Measurements from ENCODE around the gene WDR43. TPM values are rescaled to one million over a fixed set of nuclear protein-coding genes. Genes with fewer than 3 reads are reported as not detected.

WDR43 gene
- total and polyA plus RNA-seq, 2 experiments from 2014 or later, result 21.0 to 41.3 TPM

DNA sequence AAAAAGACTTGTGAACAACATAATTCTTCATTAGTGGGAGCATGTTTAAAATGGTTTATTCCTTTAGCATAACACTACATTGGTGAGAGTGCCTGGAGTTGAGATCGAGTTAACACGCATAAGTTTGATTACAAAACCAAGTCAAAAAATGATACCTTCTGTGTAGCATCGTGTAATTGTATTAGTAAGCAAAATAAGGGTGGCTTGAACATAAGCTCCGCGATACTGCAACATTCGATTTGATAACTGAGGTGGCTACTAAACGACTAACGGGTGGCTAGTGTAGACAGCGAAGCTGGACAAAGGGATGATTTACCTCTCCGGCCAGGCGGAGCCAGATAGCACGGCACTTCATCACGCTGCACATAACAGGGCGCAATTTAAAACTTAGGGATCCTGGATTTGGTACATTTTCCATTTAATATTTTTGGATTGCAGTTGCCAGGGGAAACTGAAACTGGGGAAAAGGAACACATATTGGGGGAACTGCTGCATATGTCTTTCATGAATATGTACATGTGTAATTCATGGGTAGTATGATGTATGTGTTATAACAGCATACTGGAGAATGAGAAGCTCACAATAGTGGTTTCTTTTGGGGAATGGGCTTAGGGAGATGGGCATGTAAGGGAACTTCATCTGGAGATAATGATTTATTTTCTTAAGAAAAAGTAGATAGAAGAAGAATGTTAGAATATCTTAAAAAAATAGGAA is 50.2 kb downstream of the WDR43 start:
- no peak overlapping the region for H3K4me2 ChIP-seq
- H3K9me2 ChIP-seq (replicated peaks; ENCODE audit: insufficient read depth), result no peaks in the 10 kb centered on the region
- H3K27ac ChIP-seq, result no peak overlapping the region
- H3K9me3 ChIP-seq (ENCODE audit: low read depth), result no peaks in the 10 kb centered on the region
- no peak for DNase-seq (ENCODE audit: low spot score)
- H2AFZ ChIP-seq, result no peak overlapping the region
- H3K79me2 ChIP-seq, result no peaks in the 10 kb centered on the region
- H3K36me3 ChIP-seq (replicated peaks; ENCODE audit: insufficient read depth, low read depth), result no peaks in the 10 kb centered on the region
- no peak overlapping the region for H3K4me3 ChIP-seq
- WGBS (ENCODE audit: low lambda C conversion rate, missing lambda C conversion rate), result 92% methylated on average over 14 of the region's 14 CpGs
- no peaks in the 10 kb centered on the region for H3K4me1 ChIP-seq (ENCODE audit: insufficient read depth)
- H4K20me1 ChIP-seq (ENCODE audit: insufficient read depth, poor library complexity, severe bottlenecking), result no peaks in the 10 kb centered on the region
- H3K27me3 ChIP-seq, result no peaks in the 10 kb centered on the region
- TF ChIP-seq, protein P1, sequence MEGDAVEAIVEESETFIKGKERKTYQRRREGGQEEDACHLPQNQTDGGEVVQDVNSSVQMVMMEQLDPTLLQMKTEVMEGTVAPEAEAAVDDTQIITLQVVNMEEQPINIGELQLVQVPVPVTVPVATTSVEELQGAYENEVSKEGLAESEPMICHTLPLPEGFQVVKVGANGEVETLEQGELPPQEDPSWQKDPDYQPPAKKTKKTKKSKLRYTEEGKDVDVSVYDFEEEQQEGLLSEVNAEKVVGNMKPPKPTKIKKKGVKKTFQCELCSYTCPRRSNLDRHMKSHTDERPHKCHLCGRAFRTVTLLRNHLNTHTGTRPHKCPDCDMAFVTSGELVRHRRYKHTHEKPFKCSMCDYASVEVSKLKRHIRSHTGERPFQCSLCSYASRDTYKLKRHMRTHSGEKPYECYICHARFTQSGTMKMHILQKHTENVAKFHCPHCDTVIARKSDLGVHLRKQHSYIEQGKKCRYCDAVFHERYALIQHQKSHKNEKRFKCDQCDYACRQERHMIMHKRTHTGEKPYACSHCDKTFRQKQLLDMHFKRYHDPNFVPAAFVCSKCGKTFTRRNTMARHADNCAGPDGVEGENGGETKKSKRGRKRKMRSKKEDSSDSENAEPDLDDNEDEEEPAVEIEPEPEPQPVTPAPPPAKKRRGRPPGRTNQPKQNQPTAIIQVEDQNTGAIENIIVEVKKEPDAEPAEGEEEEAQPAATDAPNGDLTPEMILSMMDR (IDR thresholded peaks at IDR 0.05; ENCODE audit: poor library complexity), result no peak
- no peak for TF ChIP-seq EZH2phosphoT487 (IDR thresholded peaks at IDR 0.05; ENCODE audit: low read depth, severe bottlenecking, unreplicated experiment)
- TF ChIP-seq EZH2 (IDR thresholded peaks at IDR 0.05; ENCODE audit: borderline replicate concordance), result no peak

GRCh38 chr2:28948160-28948559 is 53.7 kb downstream of the WDR43 start:
- DNase-seq (ENCODE audit: low spot score), result no peak
- H3K4me2 ChIP-seq, result no peak overlapping the region
- no peaks in the 10 kb centered on the region for H3K9me2 ChIP-seq (replicated peaks; ENCODE audit: insufficient read depth)
- no peak overlapping the region for H2AFZ ChIP-seq
- no peak overlapping the region for H3K4me3 ChIP-seq
- no peaks in the 10 kb centered on the region for H3K79me2 ChIP-seq
- H3K4me1 ChIP-seq (ENCODE audit: insufficient read depth), result peaks cover 9% of the 10 kb centered on the region
- no peaks in the 10 kb centered on the region for H3K9me3 ChIP-seq (ENCODE audit: low read depth)
- no peaks in the 10 kb centered on the region for H3K36me3 ChIP-seq (replicated peaks; ENCODE audit: insufficient read depth, low read depth)
- TF ChIP-seq EZH2phosphoT487 (IDR thresholded peaks at IDR 0.05; ENCODE audit: low read depth, severe bottlenecking, unreplicated experiment), result no peak
- TF ChIP-seq EZH2 (IDR thresholded peaks at IDR 0.05; ENCODE audit: borderline replicate concordance), result no peak
- TF ChIP-seq, protein P1 (IDR thresholded peaks at IDR 0.05; ENCODE audit: poor library complexity), result no peak
- H3K27me3 ChIP-seq, result no peaks in the 10 kb centered on the region
- H4K20me1 ChIP-seq (ENCODE audit: insufficient read depth, poor library complexity, severe bottlenecking), result no peaks in the 10 kb centered on the region
- 98% methylated on average over 2 of the region's 2 CpGs for WGBS (ENCODE audit: low lambda C conversion rate, missing lambda C conversion rate)
- no peak overlapping the region for H3K27ac ChIP-seq

DNA sequence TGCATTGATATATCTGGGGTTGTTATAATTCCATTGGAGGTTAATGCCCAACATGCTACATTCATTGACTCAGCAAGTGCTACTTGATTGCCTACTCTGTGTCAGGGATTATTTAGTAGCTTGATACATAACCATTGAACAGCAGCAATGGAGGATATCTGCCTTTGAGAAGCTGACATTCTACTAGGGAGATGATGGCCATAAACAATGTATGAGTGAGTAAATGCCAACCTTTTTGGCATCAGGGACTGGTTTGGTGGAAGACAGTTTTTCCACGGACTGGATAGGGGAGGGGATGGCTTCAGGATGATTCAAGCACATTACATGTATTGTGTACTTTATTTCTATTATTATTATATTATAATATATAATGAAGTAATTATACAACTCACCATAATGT is 54.7 kb downstream of the WDR43 start:
- no peak overlapping the region for H3K4me3 ChIP-seq
- no peaks in the 10 kb centered on the region for H4K20me1 ChIP-seq (ENCODE audit: insufficient read depth, poor library complexity, severe bottlenecking)
- H3K4me1 ChIP-seq (ENCODE audit: insufficient read depth), result peaks cover 9% of the 10 kb centered on the region
- H2AFZ ChIP-seq, result no peak overlapping the region
- no peaks in the 10 kb centered on the region for H3K27me3 ChIP-seq
- no peaks in the 10 kb centered on the region for H3K9me2 ChIP-seq (replicated peaks; ENCODE audit: insufficient read depth)
- H3K9me3 ChIP-seq (ENCODE audit: low read depth), result no peaks in the 10 kb centered on the region
- WGBS (ENCODE audit: low lambda C conversion rate, missing lambda C conversion rate), result 97% methylated on average over 1 of the region's 1 CpG
- no peaks in the 10 kb centered on the region for H3K79me2 ChIP-seq
- DNase-seq (ENCODE audit: low spot score), result no peak
- H3K27ac ChIP-seq, result no peak overlapping the region
- no peak overlapping the region for H3K4me2 ChIP-seq
- H3K36me3 ChIP-seq (replicated peaks; ENCODE audit: insufficient read depth, low read depth), result no peaks in the 10 kb centered on the region
- TF ChIP-seq EZH2phosphoT487 (IDR thresholded peaks at IDR 0.05; ENCODE audit: low read depth, severe bottlenecking, unreplicated experiment) (no peak), EZH2 (IDR thresholded peaks at IDR 0.05; ENCODE audit: borderline replicate concordance) (no peak)
- TF ChIP-seq, protein P1 (IDR thresholded peaks at IDR 0.05; ENCODE audit: poor library complexity), result no peak

All from hepatocyte (in vitro differentiated cells).